Activated CD4-positive, alpha-beta T cell treated with anti-CD3 and anti-CD28 coated beads, Interleukin-2, amount 10 ng/mL, durations not matched to agents 7 days and 5 days (primary cell): ENCODE data around the gene C14orf93. TPM values are rescaled to one million over a fixed set of nuclear protein-coding genes. Genes with fewer than 3 reads are reported as not detected.

Experiments
- CTCF ChIA-PET: fragments of 350-600 bp; sonication (Branson Sonifier 250); formaldehyde crosslinking; loops from one replicate; lab custom pipeline; 2021; ENCODE audit warnings: antibody characterized with exemption; lab: Charles Lee
- POLR2A ChIA-PET: fragments of 350-600 bp; sonication (Branson Sonifier 250); formaldehyde crosslinking; loops from one replicate; lab custom pipeline; 2021; ENCODE audit warnings: antibody characterized with exemption; lab: Charles Lee
- DNase-seq: peaks from one replicate; pipeline ENCODE4 v3.0.0-alpha.2; 2020
- H3K27ac Mint-ChIP-seq: one replicate; pipeline ENCODE4 v1.8.0; 2021; ENCODE audit warnings: mild to moderate bottlenecking, moderate library complexity, mixed read lengths
- H3K27me3 Mint-ChIP-seq: one replicate; pipeline ENCODE4 v1.8.0; 2021; ENCODE audit warnings: mixed read lengths
- H3K36me3 Mint-ChIP-seq: one replicate; pipeline ENCODE4 v1.8.0; 2021; ENCODE audit warnings: low read depth, mixed read lengths
- H3K4me1 Mint-ChIP-seq: one replicate; pipeline ENCODE4 v1.8.0; 2021; ENCODE audit warnings: mixed read lengths
- H3K4me3 Mint-ChIP-seq: one replicate; pipeline ENCODE4 v1.8.0; 2021; ENCODE audit warnings: mild to moderate bottlenecking, moderate library complexity, mixed read lengths
- H3K9me3 Mint-ChIP-seq: one replicate; pipeline ENCODE4 v1.8.0; 2021; ENCODE audit warnings: mixed read lengths
- total RNA-seq, 2 experiments: library from RNA; stranded (reverse); gene quantifications; one replicate each; pipeline ENCODE4 v1.2.3, GENCODE V29; 2021

The C14orf93 gene
- 10 to 100 TPM in 1 of 2 experiments, 1 to 10 TPM in 1; 9.4 to 11.1 TPM for total RNA-seq

- peaks cover 2% of the 10 kb centered on the region for H3K9me3 Mint-ChIP-seq
- H3K27me3 Mint-ChIP-seq = no peaks in the 10 kb centered on the region
- H3K36me3 Mint-ChIP-seq = peaks cover 6% of the 10 kb centered on the region
- peak; percentile 85 for DNase-seq
- H3K4me1 Mint-ChIP-seq = peaks cover 47% of the 10 kb centered on the region
- H3K27ac Mint-ChIP-seq = peak within 1 kb of the TSS; percentile 92
- ChIA-PET POLR2A (no interaction called here), CTCF (interaction anchor here (0.6 to 1.3 kb wide), 3 partner anchors 25 to 1098 kb away, joined by 3 to 7 read pairs (median 3); no protein-coding TSS in a partner anchor)
- peak within 1 kb of the TSS; percentile 95 for H3K4me3 Mint-ChIP-seq
Observed at GRCh38 chr14:23009939-23010726, at the start of gene C14orf93. TSS of gene C14orf93 (minus strand) at chr14:23010143. CDS start at chr14:22999023, 11,120 bp downstream.

- Mint-ChIP-seq H3K27me3 (peaks cover 8% of the 10 kb centered on the region), H3K4me3 (no peak overlapping the region), H3K36me3 (peaks cover 42% of the 10 kb centered on the region), H3K27ac (peak overlapping the region; percentile 7), H3K9me3 (no peaks in the 10 kb centered on the region), H3K4me1 (peaks cover 20% of the 10 kb centered on the region)
- DNase-seq = no peak
- ChIA-PET POLR2A (interaction anchor here (0.6 to 1.0 kb wide), 2 partner anchors 10 to 68 kb away, joined by 3 to 4 read pairs; no protein-coding TSS in a partner anchor), CTCF (interaction anchor here (0.6 to 4.3 kb wide), 31 partner anchors 8 to 498 kb away, joined by 3 to 64 read pairs (median 7); partner anchors contain the start of genes ACIN1, AJUBA, C14orf119 and PRMT5)
Observed at GRCh38 chr14:23058654-23059504, 48.9 kb upstream of the C14orf93 start.

- Mint-ChIP-seq H3K36me3 (peaks cover 33% of the 10 kb centered on the region), H3K9me3 (no peaks in the 10 kb centered on the region), H3K27ac (peak overlapping the region; percentile 68), H3K4me1 (peaks cover 20% of the 10 kb centered on the region), H3K4me3 (peak overlapping the region; percentile 78), H3K27me3 (peaks cover 8% of the 10 kb centered on the region)
- peak; percentile 89 for DNase-seq
- ChIA-PET POLR2A (interaction anchor here (0.6 to 1.0 kb wide), 3 partner anchors 11 to 72 kb away, joined by 3 to 6 read pairs (median 4); no protein-coding TSS in a partner anchor), CTCF (interaction anchor here (0.5 to 4.3 kb wide), 43 partner anchors 9 to 1866 kb away, joined by 3 to 64 read pairs (median 5); partner anchors contain the start of genes ACIN1, AJUBA, C14orf119 and HAUS4)
Observed at GRCh38 chr14:23057757-23058653, 48.1 kb upstream of the C14orf93 start.

- ChIA-PET POLR2A (interaction anchor here (0.8 to 1.0 kb wide), 2 partner anchors 12 to 71 kb away, joined by 4 to 6 read pairs; no protein-coding TSS in a partner anchor), CTCF (interaction anchor here (0.5 to 5.9 kb wide), 50 partner anchors 9 to 1865 kb away, joined by 3 to 64 read pairs (median 5); partner anchors contain the start of genes ACIN1, AJUBA, C14orf119 and HAUS4)
- no peaks in the 10 kb centered on the region for H3K9me3 Mint-ChIP-seq
- peaks cover 25% of the 10 kb centered on the region for H3K36me3 Mint-ChIP-seq
- H3K4me3 Mint-ChIP-seq = peak within 1 kb of the TSS; percentile 78
- peak; percentile 75 for DNase-seq
- H3K4me1 Mint-ChIP-seq = peaks cover 20% of the 10 kb centered on the region
- H3K27ac Mint-ChIP-seq = peak within 1 kb of the TSS; percentile 68
- H3K27me3 Mint-ChIP-seq = peaks cover 8% of the 10 kb centered on the region
Observed at GRCh38 chr14:23056956-23057756, 47.2 kb upstream of the C14orf93 start, which contains the start of gene CDH24. TSS of gene CDH24 (minus strand) at chr14:23057520. CDS start at chr14:23055733, 1,787 bp downstream.

- H3K27me3 Mint-ChIP-seq = peaks cover 8% of the 10 kb centered on the region
- no peaks in the 10 kb centered on the region for H3K9me3 Mint-ChIP-seq
Observed at GRCh38 chr14:23056145-23056955, 46.4 kb upstream of the C14orf93 start.

GRCh38 chr14:23055621-23056144 is 45.7 kb upstream of the C14orf93 start:
- no peak for DNase-seq
- Mint-ChIP-seq H3K36me3 (peaks cover 15% of the 10 kb centered on the region), H3K9me3 (no peaks in the 10 kb centered on the region), H3K4me3 (peak overlapping the region; percentile 67), H3K4me1 (peaks cover 20% of the 10 kb centered on the region), H3K27me3 (peaks cover 8% of the 10 kb centered on the region), H3K27ac (peak overlapping the region; percentile 28)
- ChIA-PET POLR2A (no interaction called here), CTCF (interaction anchor here (0.8 to 5.9 kb wide), 9 partner anchors 9 to 495 kb away, joined by 3 to 36 read pairs (median 5); no protein-coding TSS in a partner anchor)

More at GRCh38 chr14:23056145-23056955, 46.4 kb upstream of the C14orf93 start:
- Mint-ChIP-seq H3K36me3 (peaks cover 20% of the 10 kb centered on the region), H3K4me3 (peak overlapping the region; percentile 67), H3K27ac (peak overlapping the region; percentile 28), H3K4me1 (peaks cover 20% of the 10 kb centered on the region)
- ChIA-PET CTCF (interaction anchor here (0.6 to 5.9 kb wide), 13 partner anchors 14 to 496 kb away, joined by 3 to 61 read pairs (median 3); no protein-coding TSS in a partner anchor), POLR2A (no interaction called here)
- peak; percentile 74 for DNase-seq

GRCh38 chr14:23055147-23055550 is 45.2 kb upstream of the C14orf93 start:
- Mint-ChIP-seq H3K27ac (no peak overlapping the region), H3K9me3 (no peaks in the 10 kb centered on the region), H3K4me1 (peaks cover 20% of the 10 kb centered on the region), H3K36me3 (peaks cover 13% of the 10 kb centered on the region), H3K27me3 (peaks cover 8% of the 10 kb centered on the region), H3K4me3 (no peak overlapping the region)
- ChIA-PET POLR2A (no interaction called here), CTCF (interaction anchor here (0.8 to 5.9 kb wide), 9 partner anchors 9 to 495 kb away, joined by 3 to 36 read pairs (median 3); no protein-coding TSS in a partner anchor)
- DNase-seq = no peak

- Mint-ChIP-seq H3K36me3 (peaks cover 8% of the 10 kb centered on the region), H3K4me3 (no peak overlapping the region), H3K27ac (no peak overlapping the region), H3K27me3 (peaks cover 8% of the 10 kb centered on the region), H3K4me1 (peaks cover 18% of the 10 kb centered on the region), H3K9me3 (no peaks in the 10 kb centered on the region)
- ChIA-PET CTCF (interaction anchor here (0.8 to 5.9 kb wide), 7 partner anchors 8 to 81 kb away, joined by 3 to 36 read pairs (median 4); no protein-coding TSS in a partner anchor), POLR2A (no interaction called here)
- peak; percentile 25 for DNase-seq
Observed at GRCh38 chr14:23054000-23054811, 44.3 kb upstream of the C14orf93 start.

GRCh38 chr14:23053426-23053825 is 43.5 kb upstream of the C14orf93 start:
- Mint-ChIP-seq H3K27me3 (peaks cover 8% of the 10 kb centered on the region), H3K27ac (no peak overlapping the region), H3K4me3 (no peak overlapping the region), H3K36me3 (peaks cover 6% of the 10 kb centered on the region), H3K9me3 (no peaks in the 10 kb centered on the region), H3K4me1 (peaks cover 17% of the 10 kb centered on the region)
- ChIA-PET CTCF (interaction anchor here (0.6 to 5.9 kb wide), 6 partner anchors 11 to 80 kb away, joined by 3 to 36 read pairs (median 4); no protein-coding TSS in a partner anchor), POLR2A (no interaction called here)
- no peak for DNase-seq
